H1 (cell line): Measurements from ENCODE around the gene SLC7A14. TPM values are rescaled to one million over a fixed set of nuclear protein-coding genes. Genes with fewer than 3 reads are reported as not detected.

Source experiments
- CBX5 ChIP-seq: fragments of 300-800, 300-1000 bp; sonication (generic); IDR thresholded peaks from 2 replicates; pipeline ENCODE4 v1.7.1; 2016; ENCODE audit warnings: antibody characterized with exemption, low read length, low read depth
- ZNF274 ChIP-seq: IDR thresholded peaks from 2 replicates; pipeline ENCODE4 v1.7.0; 2012; ENCODE audit warnings: low read length, borderline replicate concordance; ENCODE audit errors: extremely low read depth
- polyA plus RNA-seq, 7 experiments: library from polyadenylated mRNA; depleted of rRNA in 3 of 7; stranded (reverse) in 5 of 7; unstranded in 2 of 7; fragments of >200 nt in 5 of 7; fragments of 200-250 nt in 2 of 7; gene quantifications; 1 replicate in 5 of 7; 2 replicates in 1 of 7; 4 replicates in 1 of 7; pipeline versions ENCODE4 v1.2.1 to v1.2.3, GENCODE V29; 2011 to 2013; ENCODE audit warnings: missing spikeins in 2 of 7, mixed read lengths in 2 of 7
- total RNA-seq: library from RNA; stranded (reverse); fragmentation: NEBNext Ultra II Directional; extraction: Animal tissue kit (Norgen Biotek cat#: 25700); gene quantifications from 2 replicates; pipeline ENCODE4 v1.2.1, GENCODE V29; 2021

SLC7A14 gene
- total and polyA plus RNA-seq, 2 of the 8 experiments (the other 6 are each of a cell fraction or from before 2014, with no cell fraction given) = 0.21 to 0.95 TPM

GRCh38 chr3:170421111-170421641, 164.7 kb downstream of the SLC7A14 start (continued):
- TF ChIP-seq ZNF274 = no peak
- no peak for TF ChIP-seq CBX5
